GM12801 (cell line): Measurements from ENCODE around the gene CRACDL.

ENCODE experiments used
- TF ChIP-seq, protein P1 (sequence below): IDR thresholded peaks from one replicate; pipeline ENCODE4 v1.5.1; 2011; ENCODE audit warnings: control low read depth; ENCODE audit not compliant: insufficient read length; ENCODE audit errors: extremely low read depth

Gene CRACDL

DNA sequence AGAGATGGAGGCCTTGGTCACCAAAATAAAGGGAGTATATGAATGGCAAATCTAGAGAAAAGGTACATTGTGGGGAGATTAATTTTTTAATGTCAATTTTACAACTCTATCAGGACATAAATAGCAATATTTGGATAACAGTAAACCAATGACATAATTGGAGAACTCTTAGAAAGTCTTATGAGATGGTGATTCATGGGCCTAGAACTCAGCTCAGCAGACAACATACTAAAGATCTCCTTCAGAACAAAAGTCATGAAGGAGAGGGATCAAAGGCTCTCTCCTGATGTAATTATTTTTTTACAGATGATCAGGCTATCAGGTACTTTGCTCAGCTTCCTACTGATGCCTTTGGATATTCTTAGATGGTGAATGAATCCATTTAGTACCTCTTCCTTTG, 90.0 kb downstream of the CRACDL start:
- TF ChIP-seq, protein P1, sequence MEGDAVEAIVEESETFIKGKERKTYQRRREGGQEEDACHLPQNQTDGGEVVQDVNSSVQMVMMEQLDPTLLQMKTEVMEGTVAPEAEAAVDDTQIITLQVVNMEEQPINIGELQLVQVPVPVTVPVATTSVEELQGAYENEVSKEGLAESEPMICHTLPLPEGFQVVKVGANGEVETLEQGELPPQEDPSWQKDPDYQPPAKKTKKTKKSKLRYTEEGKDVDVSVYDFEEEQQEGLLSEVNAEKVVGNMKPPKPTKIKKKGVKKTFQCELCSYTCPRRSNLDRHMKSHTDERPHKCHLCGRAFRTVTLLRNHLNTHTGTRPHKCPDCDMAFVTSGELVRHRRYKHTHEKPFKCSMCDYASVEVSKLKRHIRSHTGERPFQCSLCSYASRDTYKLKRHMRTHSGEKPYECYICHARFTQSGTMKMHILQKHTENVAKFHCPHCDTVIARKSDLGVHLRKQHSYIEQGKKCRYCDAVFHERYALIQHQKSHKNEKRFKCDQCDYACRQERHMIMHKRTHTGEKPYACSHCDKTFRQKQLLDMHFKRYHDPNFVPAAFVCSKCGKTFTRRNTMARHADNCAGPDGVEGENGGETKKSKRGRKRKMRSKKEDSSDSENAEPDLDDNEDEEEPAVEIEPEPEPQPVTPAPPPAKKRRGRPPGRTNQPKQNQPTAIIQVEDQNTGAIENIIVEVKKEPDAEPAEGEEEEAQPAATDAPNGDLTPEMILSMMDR, result no peak

DNA sequence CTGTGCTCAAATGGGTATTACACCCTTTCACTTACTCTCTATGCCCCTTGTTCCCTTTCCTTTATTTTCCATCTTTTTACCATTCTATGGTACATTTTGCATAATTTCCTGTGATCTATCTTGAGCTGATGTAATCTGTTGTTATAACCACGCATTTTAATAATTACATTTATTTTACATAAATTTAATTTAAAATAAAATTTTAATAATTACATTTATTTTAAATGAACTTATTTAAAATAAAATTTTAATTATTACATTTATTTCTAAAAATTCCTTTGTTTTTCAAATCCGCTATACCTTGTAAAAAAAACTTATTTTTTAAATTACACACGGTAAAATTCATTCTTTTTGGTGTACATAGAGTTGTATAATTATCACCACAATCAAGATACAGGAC, 93.9 kb downstream of the CRACDL start:
- TF ChIP-seq, protein P1, result no peak

- TF ChIP-seq, protein P1, result no peak
Measured at GRCh38 chr2:98839292-98839691, 96.7 kb downstream of the CRACDL start.

- TF ChIP-seq, protein P1, result no peak
Measured at GRCh38 chr2:98835831-98836385, 100.1 kb downstream of the CRACDL start.

DNA sequence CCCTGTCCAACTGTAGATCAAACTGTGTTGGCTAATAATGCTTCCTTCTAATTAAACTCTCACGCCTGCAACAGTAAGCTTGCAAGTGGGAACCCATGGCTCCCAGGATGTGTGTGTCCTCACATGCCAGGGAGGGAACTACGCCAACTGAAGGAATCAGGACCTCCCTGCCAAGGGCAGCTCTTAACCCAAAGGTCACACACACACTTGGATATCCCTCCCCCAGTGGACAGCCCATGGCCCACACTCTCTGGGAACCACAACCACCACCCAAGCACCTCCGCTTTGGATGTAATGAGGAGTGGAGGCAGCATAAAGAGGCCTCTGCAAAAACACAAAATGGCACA, 102.1 kb downstream of the CRACDL start:
- TF ChIP-seq, protein P1, result no peak

DNA sequence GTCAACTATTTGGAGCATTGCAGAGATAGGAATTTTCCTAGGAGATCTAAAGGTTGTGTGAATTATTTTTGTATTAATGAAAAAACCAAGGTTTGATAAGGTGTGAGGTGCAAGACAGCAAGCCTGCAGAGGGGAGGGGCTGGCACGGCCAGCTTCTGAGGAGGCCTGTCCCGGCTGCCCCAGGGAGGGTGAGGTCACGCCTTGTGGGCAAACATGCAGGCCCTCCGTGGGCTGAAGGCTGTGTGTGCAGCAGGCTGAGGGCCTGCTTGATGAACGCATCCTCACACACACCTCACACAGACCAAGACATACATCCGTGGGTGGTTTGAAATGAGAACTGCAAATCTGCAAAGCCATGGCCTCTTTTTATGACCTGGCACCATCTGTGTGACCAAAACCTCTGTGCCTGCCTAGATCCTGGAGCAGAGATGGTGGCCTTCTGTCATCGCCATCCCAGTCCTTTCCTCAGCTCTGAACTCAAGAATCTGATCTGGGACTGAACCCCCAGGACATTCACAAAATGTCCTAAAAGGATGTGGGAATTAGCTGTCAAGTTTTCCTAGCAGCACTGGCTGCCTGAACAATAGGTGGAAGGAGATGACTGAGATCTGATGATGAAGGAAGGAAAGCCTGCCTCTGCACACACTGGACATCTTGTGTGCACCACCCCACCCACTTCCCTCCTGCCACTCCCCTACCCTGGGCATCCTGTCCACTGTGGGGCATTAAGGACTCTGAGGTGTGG, 102.7 kb downstream of the CRACDL start:
- TF ChIP-seq, protein P1, result no peak

GRCh38 chr2:98832172-98832571, 103.9 kb downstream of the CRACDL start:
- TF ChIP-seq, protein P1, result no peak
